Keratinocyte (primary cell): Measurements from ENCODE around the gene CRBN.

Experiments used
- CTCF ChIP-seq, 3 experiments: IDR thresholded peaks in 1 of 3; conservative IDR thresholded peaks in 1 of 3; optimal IDR thresholded peaks in 1 of 3; 2 replicates in 2 of 3; 3 replicates in 1 of 3; pipeline versions ENCODE3 to v1.5.1; 2011; ENCODE audit warnings: low read length in 3 of 3, mild to moderate bottlenecking in 3 of 3, moderate library complexity in 2 of 3, control low read depth in 1 of 3, inconsistent platforms in 1 of 3; ENCODE audit not compliant: insufficient read depth in 2 of 3; ENCODE audit errors: extremely low read depth in 1 of 3
- EZH2 ChIP-seq: IDR thresholded peaks from one replicate; pipeline ENCODE4 v1.6.1; 2012; ENCODE audit warnings: inconsistent platforms, mild to moderate bottlenecking, low read length, moderate library complexity

GRCh38 chr3:3109407-3110298 lies 69.8 kb downstream of the CRBN start:
- TF ChIP-seq CTCF (optimal IDR thresholded peaks at IDR 0.05 in 1 of 3, IDR thresholded peaks at IDR 0.05 in 1 of 3, conservative IDR thresholded peaks at IDR 0.05 in 1 of 3; ENCODE audit: extremely low read depth in 1 of 3, insufficient read depth in 2 of 3, low read length in 3 of 3) (no peak), EZH2 (no peak)
